T follicular helper cell (primary cell): ENCODE measurements around the gene REXO1.
"Not testable (repeated sequence)": the region's sequence is repeated elsewhere in the genome, so short reads cannot be mapped to it uniquely, and the experiment has no call there.

Experiments used
- DNase-seq: peaks from one replicate; pipeline ENCODE4 v3.0.0-alpha.2; 2020; ENCODE audit warnings: low read depth

The REXO1 gene

GRCh38 chr19:1875646-1876495, 27.6 kb upstream of the REXO1 start:
- DNase-seq: peak; percentile 81

GRCh38 chr19:1875265-1875645, 27.0 kb upstream of the REXO1 start:
- DNase-seq: not testable (repeated sequence)

GRCh38 chr19:1874554-1875185, 26.4 kb upstream of the REXO1 start:
- DNase-seq: no peak

GRCh38 chr19:1873524-1874473, 25.5 kb upstream of the REXO1 start:
- no peak for DNase-seq

GRCh38 chr19:1872807-1873523, 24.7 kb upstream of the REXO1 start:
- no peak for DNase-seq

GRCh38 chr19:1871630-1872029, 23.3 kb upstream of the REXO1 start:
- DNase-seq: no peak

- no peak for DNase-seq
These were observed 22.9 kb upstream of the REXO1 start for GRCh38 chr19:1871140-1871597.

- DNase-seq: no peak
These were observed 20.7 kb upstream of the REXO1 start for GRCh38 chr19:1868971-1869370.

- no peak for DNase-seq
These were observed 19.1 kb upstream of the REXO1 start for GRCh38 chr19:1867349-1867724.

- DNase-seq: no peak
These were observed 18.5 kb upstream of the REXO1 start for GRCh38 chr19:1866693-1867348.

GRCh38 chr19:1865172-1866010, 17.1 kb upstream of the REXO1 start:
- DNase-seq: no peak

GRCh38 chr19:1864480-1865171, 16.3 kb upstream of the REXO1 start:
- DNase-seq: no peak

GRCh38 chr19:1863638-1864479, 15.6 kb upstream of the REXO1 start:
- DNase-seq: peak; percentile 89

- DNase-seq: no peak
These were observed 15.0 kb upstream of the REXO1 start, which contains the start of gene KLF16 for GRCh38 chr19:1863328-1863637. TSS of gene KLF16 (minus strand) at chr19:1863579. CDS start at chr19:1863497, 82 bp downstream.

- peak; percentile 58 for DNase-seq
These were observed 14.4 kb upstream of the REXO1 start for GRCh38 chr19:1862424-1863327.

- no peak for DNase-seq
These were observed 13.8 kb upstream of the REXO1 start for GRCh38 chr19:1862068-1862423.

GRCh38 chr19:1861599-1862031, 13.3 kb upstream of the REXO1 start:
- DNase-seq: no peak
